ELF-1 (cell line): Measurements from ENCODE around the gene NME5.
"Not testable (repeated sequence)": the region's sequence is repeated elsewhere in the genome, so short reads cannot be mapped to it uniquely, and the experiment has no call there.

Experiments
- DNase-seq: peaks from one replicate; pipeline ENCODE4 v3.0.0-alpha.2; 2016; ENCODE audit warnings: low read depth, low spot score

The NME5 gene, protein sequence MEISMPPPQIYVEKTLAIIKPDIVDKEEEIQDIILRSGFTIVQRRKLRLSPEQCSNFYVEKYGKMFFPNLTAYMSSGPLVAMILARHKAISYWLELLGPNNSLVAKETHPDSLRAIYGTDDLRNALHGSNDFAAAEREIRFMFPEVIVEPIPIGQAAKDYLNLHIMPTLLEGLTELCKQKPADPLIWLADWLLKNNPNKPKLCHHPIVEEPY

DNA sequence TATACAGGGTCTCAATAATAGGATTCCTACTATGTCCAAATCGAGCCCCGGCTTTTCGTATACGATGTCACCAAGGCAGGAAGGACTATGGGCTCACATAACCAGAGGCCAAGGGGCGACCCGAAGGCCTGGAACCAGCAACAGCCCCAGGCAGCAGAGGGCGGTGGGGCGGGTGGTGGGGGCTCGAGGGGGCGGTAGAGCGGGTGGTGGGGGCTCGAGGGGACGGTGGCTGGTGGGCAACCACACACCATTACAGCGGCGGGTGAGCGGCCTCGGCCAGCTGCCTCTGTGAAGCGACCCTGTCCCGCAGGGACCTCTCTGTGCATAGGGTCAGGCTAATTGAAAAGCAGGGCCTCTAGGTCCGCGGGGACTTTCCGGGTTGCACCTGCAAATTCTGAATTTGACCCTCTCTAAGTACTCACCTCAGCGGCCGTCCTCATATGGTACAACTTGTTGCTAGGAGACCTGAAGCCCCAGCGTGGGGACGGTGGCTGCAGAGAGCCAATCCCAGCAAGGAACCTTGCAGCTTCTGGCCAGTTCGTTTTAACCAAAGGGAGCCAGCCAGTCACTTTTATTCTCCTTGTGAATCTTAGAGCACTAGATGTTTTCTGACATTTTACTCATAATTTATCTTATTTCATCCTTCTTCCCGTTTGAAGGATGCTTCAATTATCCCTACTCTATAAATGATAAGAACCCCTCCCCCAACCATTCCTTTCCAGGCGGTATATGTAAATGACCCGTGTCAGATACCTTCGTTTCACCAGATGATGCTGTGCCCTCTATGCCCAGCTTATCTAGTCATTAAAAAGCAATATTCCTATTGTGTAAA lies at the start of gene NME5:
TSS of gene NME5 (minus strand) at position 480 of the 832 bp plus-strand sequence. CDS start 648 bp downstream, outside the sequence.
- peak; percentile 82 for DNase-seq

DNA sequence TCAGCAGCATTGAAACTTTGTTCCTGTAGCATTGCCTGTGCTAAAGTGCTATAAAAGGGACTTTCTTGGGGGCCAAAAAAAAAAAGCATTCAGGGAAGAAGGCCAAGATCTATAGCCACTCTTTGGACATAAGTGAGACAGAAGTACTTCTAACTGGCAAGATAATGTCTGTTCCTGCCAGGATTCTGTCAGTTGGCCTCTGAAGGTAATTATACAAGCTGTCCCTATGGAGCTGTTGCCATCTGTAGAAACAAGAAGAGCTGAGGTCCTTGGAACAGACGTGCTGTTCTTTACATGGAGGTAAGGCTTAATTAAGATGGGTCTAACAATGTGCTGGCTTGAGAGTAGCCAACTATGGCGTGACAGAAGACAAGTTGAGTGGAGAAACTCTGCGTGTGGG lies 49.4 kb upstream of the NME5 start:
- DNase-seq: no peak

DNA sequence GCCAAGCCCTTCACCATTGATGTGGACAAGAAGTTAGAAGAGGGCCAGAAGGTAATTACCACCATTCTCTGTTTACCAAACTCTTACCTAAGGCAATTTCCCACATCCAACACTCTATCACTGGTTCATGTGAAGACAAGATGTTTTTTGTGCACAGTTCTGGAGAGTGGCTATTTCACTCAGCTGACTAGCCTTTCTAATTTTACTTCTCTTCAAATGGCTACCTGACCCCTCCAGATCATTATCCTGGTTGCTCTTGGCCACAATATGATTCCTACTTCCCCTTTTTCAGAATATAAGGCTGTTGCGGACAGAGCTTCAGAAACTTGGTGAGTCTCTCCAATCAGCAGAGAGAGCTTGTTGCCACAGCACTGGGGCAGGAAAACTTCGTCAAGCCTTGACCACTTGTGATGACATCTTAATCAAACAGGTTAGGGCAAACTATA lies 46.8 kb upstream of the NME5 start:
- no peak for DNase-seq

DNA sequence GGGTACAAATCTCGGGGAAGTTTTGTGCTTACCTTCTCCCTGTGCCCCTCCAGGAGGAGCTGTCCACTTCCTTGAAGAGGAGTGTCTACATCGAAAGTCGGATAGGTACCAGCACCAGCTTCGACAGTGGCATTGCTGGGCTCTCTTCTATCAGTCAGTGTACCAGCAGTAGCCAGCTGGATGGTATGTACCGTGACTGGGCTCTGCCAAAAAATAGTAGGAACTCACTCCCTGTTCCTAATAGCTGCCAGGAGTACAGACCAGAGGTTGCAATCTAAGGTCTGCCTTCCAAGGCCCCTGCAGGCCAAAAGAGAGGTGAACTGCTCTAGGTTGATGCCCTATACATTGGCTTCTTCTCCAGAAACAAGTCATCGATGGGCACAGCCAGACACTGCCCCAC lies 43.6 kb upstream of the NME5 start:
- no peak for DNase-seq

DNA sequence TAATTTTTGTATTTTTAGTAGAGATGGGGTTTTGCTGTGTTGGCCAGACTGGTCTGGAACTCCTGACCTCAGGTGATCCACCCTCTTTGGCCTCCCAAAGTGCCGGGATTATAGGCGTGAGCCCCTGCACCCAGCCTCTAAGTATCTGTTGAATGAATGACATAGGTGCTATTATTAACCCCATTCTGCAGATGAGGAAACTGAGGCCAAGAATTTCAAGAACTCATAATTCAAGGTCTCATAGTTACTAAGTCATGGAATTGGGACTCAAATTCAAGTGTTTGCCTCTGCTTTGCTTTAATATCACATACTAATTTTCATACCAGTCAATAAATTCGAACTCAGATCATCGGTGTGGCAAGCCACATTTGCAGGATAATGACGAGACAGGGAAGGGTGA lies 41.6 kb upstream of the NME5 start:
- DNase-seq: no peak

DNA sequence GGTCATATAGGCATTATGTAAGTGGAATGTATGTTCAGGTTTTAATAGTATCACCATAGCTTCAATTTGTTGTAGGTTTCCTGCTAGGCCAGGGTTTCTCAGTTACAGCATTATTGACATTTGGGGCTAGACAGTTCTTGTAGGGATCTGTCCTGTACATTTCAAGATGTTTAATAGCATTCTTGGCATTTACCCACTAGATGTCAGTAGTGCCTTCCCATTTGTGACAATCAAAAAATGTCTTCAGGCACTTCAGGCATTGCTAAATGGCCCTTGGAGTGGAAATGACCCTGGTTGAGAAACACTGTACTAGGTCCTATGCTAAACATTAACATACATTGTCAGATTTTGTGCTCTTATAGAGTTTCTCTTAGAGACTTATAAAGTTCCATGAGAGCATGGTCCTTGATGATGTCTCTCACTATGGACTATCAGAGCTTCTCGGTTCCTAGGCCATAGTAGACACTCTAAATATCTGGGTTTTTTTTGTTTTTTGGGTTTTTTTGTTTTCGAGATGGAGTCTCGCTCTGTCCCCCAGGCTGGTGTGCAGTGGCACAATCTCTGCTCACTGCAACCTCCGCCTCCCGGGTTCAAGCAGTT lies 41.1 kb upstream of the NME5 start:
- DNase-seq: peak; percentile 14

DNA sequence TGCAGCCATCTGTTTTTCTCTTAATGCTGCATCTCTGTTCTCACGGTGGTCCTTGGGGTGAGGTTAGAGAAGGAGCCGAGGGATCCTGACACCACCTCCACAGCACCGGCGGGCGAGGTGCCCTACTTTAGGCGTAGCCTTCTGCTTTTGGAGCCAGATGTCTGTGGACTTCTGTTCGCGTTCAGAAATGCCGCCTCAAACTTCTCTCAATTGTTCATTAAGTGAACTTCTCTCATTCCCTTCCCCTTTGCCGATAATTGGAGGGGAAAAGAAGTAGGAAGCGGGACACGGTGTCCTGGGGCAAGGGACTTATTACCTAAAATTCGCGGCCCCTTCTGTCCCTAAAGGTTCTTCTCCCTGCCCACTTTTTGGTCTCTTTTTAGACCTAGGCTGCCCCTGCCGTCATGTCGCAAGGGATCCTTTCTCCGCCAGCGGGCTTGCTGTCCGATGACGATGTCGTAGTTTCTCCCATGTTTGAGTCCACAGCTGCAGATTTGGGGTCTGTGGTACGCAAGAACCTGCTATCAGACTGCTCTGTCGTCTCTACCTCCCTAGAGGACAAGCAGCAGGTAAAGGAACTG lies 40.1 kb upstream of the NME5 start:
- peak; percentile 33 for DNase-seq

DNA sequence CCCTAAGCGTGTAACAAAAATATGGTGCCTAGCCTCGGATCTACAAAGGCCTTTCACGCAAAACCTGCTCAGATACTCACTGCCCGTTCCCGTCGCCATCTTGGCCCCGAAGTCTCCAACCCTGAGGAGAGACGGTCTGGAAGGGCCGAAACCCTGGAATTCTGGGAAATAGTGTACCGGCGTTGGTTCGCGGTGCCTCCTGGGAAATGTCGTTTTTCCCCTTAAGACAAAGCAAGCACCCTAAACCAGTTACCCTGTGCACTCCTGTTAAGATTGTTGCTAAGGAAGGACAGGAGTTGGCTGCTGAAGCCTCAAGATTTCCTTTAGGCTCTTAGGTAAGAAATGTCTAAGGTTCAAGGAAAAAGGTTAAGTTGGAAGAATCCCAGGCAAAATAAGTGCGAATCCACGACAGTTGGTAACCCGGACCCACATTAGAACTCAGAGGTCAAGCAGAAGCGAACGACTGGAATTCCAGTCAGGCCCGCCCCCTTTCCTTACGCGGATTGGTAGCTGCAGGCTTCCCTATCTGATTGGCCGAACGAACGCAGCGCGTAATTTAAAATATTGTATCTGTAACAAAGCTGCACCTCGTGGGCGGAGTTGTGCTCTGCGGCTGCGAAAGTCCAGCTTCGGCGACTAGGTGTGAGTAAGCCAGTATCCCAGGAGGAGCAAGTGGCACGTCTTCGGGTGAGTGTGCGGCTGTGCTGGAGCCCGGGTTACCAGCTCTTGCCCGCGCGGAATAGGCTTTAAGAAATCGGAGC lies 39.5 kb upstream of the NME5 start, which contains the start of the genes BRD8 and KIF20A:
TSS of gene BRD8 (minus strand) at position 115 of the 761 bp plus-strand sequence. CDS start at position 99, 16 bp downstream.
TSS of gene KIF20A (plus strand) at position 597 of the 761 bp plus-strand sequence. CDS start 569 bp downstream, outside the sequence.
- DNase-seq: peak; percentile 99

DNA sequence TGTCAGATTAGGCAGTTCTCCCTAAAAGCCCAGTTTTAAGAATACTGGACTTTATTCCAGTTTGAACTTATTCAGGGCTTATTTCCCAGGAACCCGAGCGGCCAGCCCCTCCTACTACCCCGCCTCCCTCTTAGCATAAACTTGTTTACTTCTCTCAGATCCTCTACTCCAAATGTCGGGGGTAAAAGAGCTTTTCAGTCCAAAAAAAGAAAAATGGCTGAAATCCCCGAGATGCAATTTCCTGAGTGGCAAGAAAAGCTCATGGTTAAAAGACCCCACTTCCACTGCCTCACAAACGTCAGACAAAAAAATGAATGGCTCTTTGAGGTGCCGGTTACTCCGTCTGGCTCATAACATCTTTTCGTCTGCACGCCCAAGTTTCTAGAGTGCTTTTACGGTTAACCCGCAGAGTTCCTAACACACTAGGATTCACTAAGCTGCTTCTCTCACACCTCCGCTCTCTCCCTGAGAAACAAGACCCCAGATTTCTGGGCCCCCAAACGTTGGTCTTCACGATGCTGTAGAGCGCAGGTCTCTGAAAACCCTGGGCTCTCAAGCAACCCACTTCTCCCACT lies 38.8 kb upstream of the NME5 start:
- DNase-seq: peak; percentile 31

DNA sequence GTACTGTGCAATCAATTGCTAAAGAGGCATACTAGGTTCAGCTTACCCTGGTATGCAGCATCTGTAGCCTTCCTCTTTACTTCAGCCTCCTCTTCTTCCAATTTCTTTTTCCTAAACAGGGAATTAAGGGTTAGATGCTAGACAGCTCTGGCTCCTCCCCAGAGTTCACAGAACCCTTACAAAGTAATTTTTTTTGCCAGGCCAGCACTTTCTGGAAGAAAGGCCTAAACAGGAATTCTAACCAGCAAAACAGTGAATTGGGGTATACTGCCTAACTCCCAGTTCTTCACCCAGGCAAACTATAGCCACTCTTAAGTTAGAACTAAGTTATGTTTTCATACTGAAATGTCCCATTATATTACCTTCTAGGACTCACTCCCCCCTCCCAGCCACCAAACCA lies 31.1 kb upstream of the NME5 start:
- DNase-seq: no peak

DNA sequence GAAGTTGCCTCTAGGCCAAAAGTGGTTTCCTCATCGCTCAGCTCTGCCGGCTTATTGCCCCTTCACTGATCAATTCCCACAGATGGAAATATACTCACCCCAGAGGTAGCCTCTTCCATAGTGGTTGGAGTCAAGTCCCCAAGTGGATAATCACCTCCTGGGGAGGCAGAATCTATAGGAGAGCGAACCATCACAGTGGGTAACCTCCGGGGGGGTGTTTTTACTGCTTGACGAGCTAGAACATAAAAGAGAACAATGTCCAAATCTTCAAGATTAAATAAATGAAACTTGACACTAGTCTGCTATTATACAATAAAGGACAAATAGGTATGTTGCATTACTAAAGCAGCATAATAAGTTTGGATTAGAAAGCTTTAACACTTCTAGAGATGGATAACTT lies 29.9 kb upstream of the NME5 start:
- no peak for DNase-seq

DNA sequence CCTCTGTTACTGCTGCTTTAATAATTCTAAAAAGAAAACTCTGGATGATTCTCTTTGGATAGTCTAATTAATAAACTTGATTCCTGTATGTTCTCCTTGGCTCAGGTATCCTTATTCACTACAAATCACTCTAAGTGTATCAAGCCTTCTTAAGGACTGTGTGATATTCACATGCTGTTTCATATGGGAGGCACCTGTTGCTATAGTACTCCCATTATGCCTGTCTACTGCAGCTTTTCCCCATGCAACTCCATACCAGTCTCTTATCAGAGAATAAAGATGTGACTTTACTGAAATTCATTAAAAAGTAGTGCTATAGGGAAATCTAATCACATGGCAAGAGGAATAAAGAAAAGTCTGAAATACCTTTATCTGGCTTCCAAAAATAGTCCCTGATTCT lies 24.5 kb upstream of the NME5 start:
- DNase-seq: no peak

DNA sequence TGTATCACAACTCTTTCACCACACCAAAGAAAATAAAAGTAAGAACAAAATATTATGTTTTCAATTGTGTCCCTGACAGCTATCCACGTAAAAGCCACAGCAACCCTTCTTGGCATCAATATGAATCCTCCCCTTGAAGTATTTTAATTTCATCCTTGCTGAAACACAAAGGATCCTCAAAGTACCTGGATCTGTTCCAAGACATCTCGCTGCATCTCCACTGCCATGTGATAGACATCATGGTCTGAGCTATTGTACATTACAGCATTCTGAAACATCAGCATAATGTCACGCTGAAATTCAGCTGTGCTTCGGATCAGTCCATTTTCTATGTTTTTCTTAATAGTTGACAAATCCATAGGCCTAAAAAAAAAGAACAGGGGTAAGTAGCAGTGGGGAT lies 21.5 kb upstream of the NME5 start:
- no peak for DNase-seq

DNA sequence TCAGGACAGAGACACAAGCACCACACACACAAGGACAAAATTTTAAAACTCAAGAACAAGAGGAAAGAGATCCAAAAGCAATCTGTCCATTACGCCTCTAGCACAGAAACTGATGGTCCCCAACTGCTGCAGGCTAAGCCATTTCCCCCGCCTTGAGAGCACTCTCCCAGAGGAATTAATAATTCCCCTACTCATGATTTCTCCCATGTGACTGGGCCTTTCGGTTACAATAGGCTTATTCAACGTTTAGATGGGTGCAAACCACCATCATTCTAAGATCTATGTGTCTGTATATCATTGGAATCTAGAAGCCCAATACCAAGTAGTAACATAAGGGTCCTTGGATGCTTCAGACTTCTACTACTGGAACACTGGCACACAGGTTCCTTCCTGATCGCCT lies 20.4 kb upstream of the NME5 start:
- no peak for DNase-seq

DNA sequence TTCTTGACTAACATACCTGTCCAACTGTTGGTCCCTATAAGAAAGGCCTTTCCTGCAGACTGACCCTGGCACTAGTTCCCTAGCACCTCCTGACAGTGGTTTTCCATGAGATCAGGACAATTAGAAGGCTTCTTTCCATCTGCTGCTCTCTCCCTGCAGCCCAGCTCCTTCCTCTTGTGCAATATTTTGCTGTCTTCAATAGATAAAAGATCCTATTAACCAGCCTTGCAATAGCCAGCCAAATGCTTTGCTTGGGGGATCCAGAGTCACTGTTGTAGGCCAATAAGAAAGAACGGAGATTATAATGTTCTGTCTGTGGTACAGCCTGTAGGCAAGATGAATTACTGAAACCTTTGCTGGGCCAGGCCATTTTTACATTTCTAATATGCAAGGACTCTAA lies 18.4 kb upstream of the NME5 start:
- DNase-seq: no peak

DNA sequence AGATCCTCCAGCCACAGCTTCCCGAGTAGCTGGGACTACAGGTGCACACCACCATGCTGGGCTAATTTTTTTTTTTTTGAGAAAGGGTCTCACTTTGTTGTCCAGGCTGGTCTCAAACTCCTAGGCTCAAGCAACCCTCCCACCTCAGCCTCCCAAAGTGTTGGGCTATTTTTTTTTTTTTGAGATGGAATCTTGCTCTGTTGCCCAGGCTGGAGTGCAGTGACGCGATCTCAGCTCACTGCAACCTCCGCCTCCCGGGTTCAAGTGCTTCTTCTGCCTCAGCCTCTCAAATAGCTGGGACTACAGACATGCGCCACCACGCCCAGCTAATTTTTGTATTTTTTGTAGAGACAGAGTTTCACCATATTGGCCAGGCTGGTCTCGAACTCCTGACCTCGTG lies 16.7 kb upstream of the NME5 start:
- not testable (repeated sequence) for DNase-seq

DNA sequence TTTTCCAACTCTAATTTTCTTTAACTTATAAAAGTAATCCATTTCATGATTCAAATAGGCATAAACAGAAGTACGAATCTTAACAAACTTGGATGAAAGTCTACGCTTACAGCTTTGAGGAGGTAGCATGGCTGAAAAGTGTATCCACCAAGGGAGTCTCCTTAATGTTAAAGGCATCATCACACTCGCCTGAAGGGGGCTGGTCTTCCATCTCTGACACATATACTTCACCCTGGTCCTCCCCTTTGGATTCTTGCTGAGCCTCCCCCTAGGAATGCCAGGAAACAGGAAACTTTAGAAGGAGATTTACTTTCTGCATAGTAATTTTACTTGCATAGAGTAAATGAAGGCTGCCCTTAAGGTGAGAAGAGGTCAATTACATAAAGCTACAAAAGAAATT lies 10.3 kb upstream of the NME5 start:
- no peak for DNase-seq

DNA sequence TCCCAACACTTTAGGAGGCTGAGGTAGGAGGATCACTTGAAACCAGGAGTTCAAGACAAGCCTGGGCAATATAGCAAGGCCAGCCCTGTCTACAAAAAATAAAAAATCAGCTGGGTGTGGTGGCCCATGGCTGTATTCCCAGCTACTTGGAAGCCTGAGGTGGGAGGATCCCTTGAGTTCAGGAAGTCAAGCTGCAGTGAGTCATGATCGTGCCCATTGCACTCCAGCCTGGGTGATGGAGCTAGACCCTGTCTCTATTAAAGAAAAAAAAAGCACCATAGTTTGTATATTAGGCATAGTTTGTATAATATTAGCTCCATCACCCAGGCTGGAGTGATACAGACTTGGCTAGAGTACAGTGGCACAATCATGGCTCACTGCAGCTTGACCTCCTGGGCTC lies 9.6 kb upstream of the NME5 start:
- no peak for DNase-seq

DNA sequence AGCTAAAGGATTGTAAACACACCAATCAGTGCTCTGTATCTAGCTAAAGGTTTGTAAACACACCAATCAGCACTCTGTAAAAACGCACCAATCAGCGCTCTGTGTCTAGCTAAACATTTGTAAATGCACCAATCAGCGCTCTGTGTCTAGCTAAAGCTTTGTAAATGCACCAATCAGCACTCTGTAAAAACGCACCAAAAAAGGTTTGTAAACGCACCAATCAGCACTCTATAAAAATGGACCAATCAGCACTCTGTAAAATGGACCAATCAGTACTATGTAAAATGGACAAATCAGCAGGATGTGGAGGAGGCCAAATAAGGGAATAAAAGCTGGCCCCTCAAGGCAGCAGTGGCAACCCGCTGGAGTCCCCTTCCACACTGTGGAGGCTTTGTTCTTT lies 4.3 kb upstream of the NME5 start:
- peak; percentile 6 for DNase-seq

DNA sequence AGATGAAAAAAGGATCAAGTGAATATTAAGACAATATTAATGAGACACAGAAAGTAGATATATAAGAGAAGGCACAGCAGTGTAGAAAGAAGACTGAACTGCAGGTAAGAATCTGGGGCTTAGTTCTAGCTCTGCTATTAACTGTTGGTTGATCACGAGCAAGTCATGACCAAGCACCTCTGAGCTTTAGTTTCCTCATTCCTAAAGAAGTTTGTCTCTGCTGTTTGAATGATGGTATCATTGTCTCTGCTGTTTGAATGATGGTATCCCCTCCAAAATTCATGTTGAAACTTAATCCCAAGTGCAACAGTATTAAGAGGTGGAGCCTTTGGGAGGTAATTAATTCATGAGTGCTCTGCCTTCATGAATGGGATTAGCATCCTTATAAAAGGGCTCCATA lies 2.5 kb upstream of the NME5 start:
- DNase-seq: no peak

DNA sequence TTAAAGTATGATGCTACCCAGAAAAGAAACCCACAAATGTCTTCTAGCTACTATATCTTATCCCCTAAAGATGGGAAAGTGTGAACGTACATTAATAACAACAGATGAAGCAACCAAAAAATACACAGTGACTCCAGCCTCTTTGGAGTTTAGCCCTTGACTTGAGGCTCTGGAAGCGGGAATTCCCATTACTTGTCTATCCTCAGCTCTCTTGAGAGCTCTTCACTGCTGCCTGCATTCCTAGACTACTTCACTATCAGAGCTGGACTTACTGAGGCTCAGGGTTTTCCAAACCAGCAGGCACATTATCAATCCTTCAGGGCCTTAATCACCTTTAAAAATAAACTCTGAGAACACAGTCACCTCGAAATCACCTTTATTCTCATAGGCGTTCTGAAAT lies 1.0 kb upstream of the NME5 start:
- DNase-seq: no peak
